ENCODE measurements around the gene PCDHGA1. TPM values are rescaled to one million over a fixed set of nuclear protein-coding genes. Genes with fewer than 3 reads are reported as not detected.
A peak's percentile ranks its signal among the peaks of the same experiment; 100 is the strongest.

The PCDHGA1 gene
- polyA plus RNA-seq, 1 donor (not counting 4 experiments of a cell fraction or from before 2014, with no cell fraction given) = 0.09 TPM

GRCh38 chr5:141483902-141484301, 153.6 kb downstream of the PCDHGA1 start:
- H3K4me2 ChIP-seq (ENCODE audit: control insufficient read depth, extremely low read depth, insufficient read depth, low read depth, low read length) = no peak overlapping the region
- H3K4me1 ChIP-seq (ENCODE audit: control insufficient read depth, extremely low read depth, insufficient read depth, low read length) = peaks cover 12% of the 10 kb centered on the region
- no peaks in the 10 kb centered on the region for H3K9me1 ChIP-seq (ENCODE audit: control insufficient read depth, extremely low read depth, insufficient read depth, low read length)
- no peak for TF ChIP-seq CTCF (optimal IDR thresholded peaks at IDR 0.05 in 1 of 3, IDR thresholded peaks at IDR 0.05 in 1 of 3, conservative IDR thresholded peaks at IDR 0.05 in 1 of 3; ENCODE audit: extremely low read depth in 1 of 3, insufficient read depth in 2 of 3, low read length in 3 of 3)
- no peak for TF ChIP-seq EZH2 (IDR thresholded peaks at IDR 0.05; ENCODE audit: low read length)
- no peaks in the 10 kb centered on the region for H4K20me1 ChIP-seq (ENCODE audit: control insufficient read depth, extremely low read depth, insufficient read depth, low read length)
- H3K79me2 ChIP-seq (ENCODE audit: control insufficient read depth, insufficient read depth, low read length) = peaks cover 1% of the 10 kb centered on the region
- no peak overlapping the region for H3K9ac ChIP-seq (ENCODE audit: control insufficient read depth, extremely low read depth, insufficient read depth, low read length)
- no peaks in the 10 kb centered on the region for H3K9me3 ChIP-seq (ENCODE audit: control insufficient read depth, low read depth, low read length)
- dilution Hi-C loops (cut with MboI; ENCODE audit: extremely low pct_ligation_motif_present, low sequenced_read_pairs) = no loop called here
- no peaks in the 10 kb centered on the region for H3K27me3 ChIP-seq (ENCODE audit: control insufficient read depth, extremely low read depth, insufficient read depth, low read length)
- H3K4me3 ChIP-seq (ENCODE audit: control insufficient read depth in 2 of 3, extremely low read depth in 1 of 3, insufficient read depth in 2 of 3, low read depth in 1 of 3, low read length in 3 of 3) = no peak overlapping the region
- no peak overlapping the region for H2AFZ ChIP-seq (ENCODE audit: control insufficient read depth, low read length)
- no peak for FAIRE-seq
- no peak for DNase-seq (ENCODE audit: low read depth, low spot score)
- no peak overlapping the region for H3K27ac ChIP-seq (ENCODE audit: control insufficient read depth, insufficient read depth, low read length)
- peaks cover 0 to 4% of the 10 kb centered on the region in 2 experiments for H3K36me3 ChIP-seq (ENCODE audit: control insufficient read depth in 2 of 2, extremely low read depth in 1 of 2, insufficient read depth in 2 of 2, low read length in 2 of 2)

- dilution Hi-C loops (cut with MboI; ENCODE audit: extremely low pct_ligation_motif_present, low sequenced_read_pairs) = no loop called here
- Histone ChIP-seq H3K79me2 (ENCODE audit: control insufficient read depth, insufficient read depth, low read length) (peaks cover 1% of the 10 kb centered on the region), H3K9ac (ENCODE audit: control insufficient read depth, extremely low read depth, insufficient read depth, low read length) (no peak overlapping the region), H2AFZ (ENCODE audit: control insufficient read depth, low read length) (no peak overlapping the region), H3K27me3 (ENCODE audit: control insufficient read depth, extremely low read depth, insufficient read depth, low read length) (no peaks in the 10 kb centered on the region), H3K36me3 (ENCODE audit: control insufficient read depth in 2 of 2, extremely low read depth in 1 of 2, insufficient read depth in 2 of 2, low read length in 2 of 2) (peaks cover 0 to 4% of the 10 kb centered on the region in 2 experiments), H4K20me1 (ENCODE audit: control insufficient read depth, extremely low read depth, insufficient read depth, low read length) (no peaks in the 10 kb centered on the region), H3K9me1 (ENCODE audit: control insufficient read depth, extremely low read depth, insufficient read depth, low read length) (no peaks in the 10 kb centered on the region), H3K4me1 (ENCODE audit: control insufficient read depth, extremely low read depth, insufficient read depth, low read length) (peaks cover 15% of the 10 kb centered on the region), H3K4me3 (ENCODE audit: control insufficient read depth in 2 of 3, extremely low read depth in 1 of 3, insufficient read depth in 2 of 3, low read depth in 1 of 3, low read length in 3 of 3) (peak overlapping the region in 2 of 3 experiments; percentile 1 to 2), H3K27ac (ENCODE audit: control insufficient read depth, insufficient read depth, low read length) (no peak overlapping the region), H3K9me3 (ENCODE audit: control insufficient read depth, low read depth, low read length) (no peaks in the 10 kb centered on the region), H3K4me2 (ENCODE audit: control insufficient read depth, extremely low read depth, insufficient read depth, low read depth, low read length) (peak overlapping the region; percentile 69)
- FAIRE-seq (no peak), DNase-seq (ENCODE audit: low read depth, low spot score) (no peak)
- TF ChIP-seq EZH2 (IDR thresholded peaks at IDR 0.05; ENCODE audit: low read length) (no peak), CTCF (optimal IDR thresholded peaks at IDR 0.05 in 1 of 3, IDR thresholded peaks at IDR 0.05 in 1 of 3, conservative IDR thresholded peaks at IDR 0.05 in 1 of 3; ENCODE audit: extremely low read depth in 1 of 3, insufficient read depth in 2 of 3, low read length in 3 of 3) (no peak)
Observed at GRCh38 chr5:141484310-141484640, 154.0 kb downstream of the PCDHGA1 start.

All from keratinocyte (primary cell).